ENCODE measurements around the gene RIOK1.

Gene RIOK1

DNA sequence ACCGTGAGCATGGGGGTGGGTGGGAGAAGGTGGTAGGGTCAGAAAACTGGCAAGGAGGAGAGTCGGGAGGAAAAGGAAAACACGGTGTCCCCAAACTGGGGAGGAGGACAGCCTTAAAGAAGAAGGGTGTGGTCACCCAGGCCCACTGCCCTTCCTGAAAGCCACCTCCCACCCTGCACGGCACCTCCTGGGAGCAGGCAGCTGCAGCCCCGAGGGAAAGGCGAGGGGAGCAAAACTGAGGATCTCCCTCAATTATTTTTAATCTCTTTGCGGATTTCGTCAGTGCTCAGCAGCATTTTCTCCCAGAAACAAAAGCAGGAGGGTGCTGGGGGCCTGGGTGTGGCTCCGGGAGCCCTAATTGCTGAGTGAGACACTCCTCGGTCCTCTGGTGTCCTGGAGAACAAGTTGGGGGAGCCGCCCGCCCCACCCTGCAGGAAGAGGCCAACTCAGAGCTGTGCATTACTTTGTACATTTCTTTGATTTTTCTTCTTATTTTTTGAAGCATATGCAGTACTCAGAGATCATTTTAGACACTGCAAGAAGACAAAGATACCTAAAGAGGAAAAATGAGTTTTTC is 56.4 kb downstream of the RIOK1 start:
- H3K4me1 ChIP-seq (ENCODE audit: low read length) = no peaks in the 10 kb centered on the region
- H3K4me2 ChIP-seq (ENCODE audit: low read depth, low read length) = no peak overlapping the region
- H3K9me3 ChIP-seq (replicated peaks; ENCODE audit: insufficient read depth, low read length) = no peaks in the 10 kb centered on the region
- H4K20me1 ChIP-seq (ENCODE audit: insufficient read depth, low read length) = no peaks in the 10 kb centered on the region
- H3K9ac ChIP-seq (ENCODE audit: low read length) = no peak overlapping the region
- no peak overlapping the region for H3K27ac ChIP-seq (ENCODE audit: low read length)
- H3F3A ChIP-seq (ENCODE audit: insufficient read depth, low read length) = no peaks in the 10 kb centered on the region
- no peaks in the 10 kb centered on the region for H3K9me2 ChIP-seq (replicated peaks; ENCODE audit: insufficient read depth, low read length)
- no peaks in the 10 kb centered on the region for H3K27me3 ChIP-seq (replicated peaks; ENCODE audit: insufficient read depth, low read length)
- H3K4me3 ChIP-seq (ENCODE audit: low read length) = no peak overlapping the region
- no peaks in the 10 kb centered on the region for H3K36me3 ChIP-seq (replicated peaks; ENCODE audit: insufficient read depth, low read length)
- no peaks in the 10 kb centered on the region for H3K79me2 ChIP-seq (ENCODE audit: low read length)
- TF ChIP-seq, protein P1, sequence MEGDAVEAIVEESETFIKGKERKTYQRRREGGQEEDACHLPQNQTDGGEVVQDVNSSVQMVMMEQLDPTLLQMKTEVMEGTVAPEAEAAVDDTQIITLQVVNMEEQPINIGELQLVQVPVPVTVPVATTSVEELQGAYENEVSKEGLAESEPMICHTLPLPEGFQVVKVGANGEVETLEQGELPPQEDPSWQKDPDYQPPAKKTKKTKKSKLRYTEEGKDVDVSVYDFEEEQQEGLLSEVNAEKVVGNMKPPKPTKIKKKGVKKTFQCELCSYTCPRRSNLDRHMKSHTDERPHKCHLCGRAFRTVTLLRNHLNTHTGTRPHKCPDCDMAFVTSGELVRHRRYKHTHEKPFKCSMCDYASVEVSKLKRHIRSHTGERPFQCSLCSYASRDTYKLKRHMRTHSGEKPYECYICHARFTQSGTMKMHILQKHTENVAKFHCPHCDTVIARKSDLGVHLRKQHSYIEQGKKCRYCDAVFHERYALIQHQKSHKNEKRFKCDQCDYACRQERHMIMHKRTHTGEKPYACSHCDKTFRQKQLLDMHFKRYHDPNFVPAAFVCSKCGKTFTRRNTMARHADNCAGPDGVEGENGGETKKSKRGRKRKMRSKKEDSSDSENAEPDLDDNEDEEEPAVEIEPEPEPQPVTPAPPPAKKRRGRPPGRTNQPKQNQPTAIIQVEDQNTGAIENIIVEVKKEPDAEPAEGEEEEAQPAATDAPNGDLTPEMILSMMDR (IDR thresholded peaks at IDR 0.05; ENCODE audit: low read length) = no peak
- TF ChIP-seq EZH2 (optimal IDR thresholded peaks at IDR 0.05; ENCODE audit: low read depth, low read length) = no peak
- no peak for TF ChIP-seq EZH2phosphoT487 (IDR thresholded peaks at IDR 0.05; ENCODE audit: low read length)
- no peak for DNase-seq
- H2AFZ ChIP-seq (ENCODE audit: low read length) = no peak overlapping the region

DNA sequence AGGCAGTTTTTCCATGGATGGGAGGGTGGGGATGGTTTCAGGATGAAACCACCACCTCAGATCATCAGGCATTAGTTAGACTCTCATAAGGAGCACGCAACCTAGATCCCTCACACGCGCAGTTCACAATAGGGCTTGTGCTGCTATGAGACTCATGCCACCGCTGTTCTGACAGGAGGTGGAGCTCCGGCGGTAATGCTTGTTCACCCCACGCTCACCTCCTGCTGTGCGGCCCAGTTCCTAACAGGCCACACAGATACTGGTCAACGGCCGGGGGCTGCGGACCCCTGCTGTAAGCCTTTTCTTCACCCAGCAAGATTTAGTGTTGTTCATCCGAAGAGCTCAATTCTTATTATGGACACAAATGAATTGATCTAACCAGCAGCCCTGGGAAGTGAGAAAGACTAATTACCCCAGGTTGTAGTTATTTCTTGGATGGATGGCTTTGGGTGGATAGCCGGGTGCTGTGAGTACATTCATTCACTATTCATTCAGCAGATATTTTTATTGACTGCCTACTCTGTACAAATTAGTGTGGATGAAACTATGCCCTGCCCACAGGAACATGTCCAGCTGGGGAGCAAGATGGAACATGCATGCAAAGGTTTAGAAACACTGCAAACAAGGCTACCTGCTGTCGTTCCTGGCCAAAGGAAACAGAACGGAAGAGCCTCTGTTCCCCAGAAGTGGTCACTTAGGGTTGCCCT is 57.2 kb downstream of the RIOK1 start:
- TF ChIP-seq EZH2 (optimal IDR thresholded peaks at IDR 0.05; ENCODE audit: low read depth, low read length) = no peak
- TF ChIP-seq EZH2phosphoT487 (IDR thresholded peaks at IDR 0.05; ENCODE audit: low read length) = no peak
- TF ChIP-seq, protein P1 (IDR thresholded peaks at IDR 0.05; ENCODE audit: low read length) = no peak
- no peak overlapping the region for H3K4me3 ChIP-seq (ENCODE audit: low read length)
- H3K4me1 ChIP-seq (ENCODE audit: low read length) = no peaks in the 10 kb centered on the region
- H3K9ac ChIP-seq (ENCODE audit: low read length) = no peak overlapping the region
- no peaks in the 10 kb centered on the region for H3K79me2 ChIP-seq (ENCODE audit: low read length)
- no peaks in the 10 kb centered on the region for H4K20me1 ChIP-seq (ENCODE audit: insufficient read depth, low read length)
- H3K4me2 ChIP-seq (ENCODE audit: low read depth, low read length) = no peak overlapping the region
- H3F3A ChIP-seq (ENCODE audit: insufficient read depth, low read length) = no peaks in the 10 kb centered on the region
- no peak overlapping the region for H2AFZ ChIP-seq (ENCODE audit: low read length)
- H3K9me3 ChIP-seq (replicated peaks; ENCODE audit: insufficient read depth, low read length) = no peaks in the 10 kb centered on the region
- H3K27ac ChIP-seq (ENCODE audit: low read length) = no peak overlapping the region
- DNase-seq = no peak
- no peaks in the 10 kb centered on the region for H3K9me2 ChIP-seq (replicated peaks; ENCODE audit: insufficient read depth, low read length)
- H3K27me3 ChIP-seq (replicated peaks; ENCODE audit: insufficient read depth, low read length) = no peaks in the 10 kb centered on the region
- H3K36me3 ChIP-seq (replicated peaks; ENCODE audit: insufficient read depth, low read length) = no peaks in the 10 kb centered on the region

DNA sequence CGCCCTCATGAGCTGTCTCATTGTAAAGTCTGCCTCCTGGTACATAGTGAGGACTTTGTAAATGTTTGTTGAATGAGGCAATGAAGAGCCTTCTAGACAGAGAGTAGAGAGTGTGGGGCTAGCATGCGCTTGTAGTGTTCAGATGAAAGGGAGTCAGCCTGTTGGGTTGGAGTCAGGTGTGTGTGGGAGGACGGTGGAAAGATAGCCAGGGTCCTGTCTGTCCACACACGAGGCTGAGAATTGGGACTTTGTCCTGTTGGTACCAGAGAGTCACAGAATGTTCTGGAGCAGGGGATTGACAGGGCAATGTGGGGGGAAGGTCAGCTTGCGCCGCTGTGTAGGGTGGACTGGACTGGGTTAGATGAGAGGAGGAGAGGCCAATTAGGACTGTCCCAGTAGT is 58.6 kb downstream of the RIOK1 start:
- H3K4me1 ChIP-seq (ENCODE audit: low read length) = no peaks in the 10 kb centered on the region
- H2AFZ ChIP-seq (ENCODE audit: low read length) = no peak overlapping the region

More for the DNA sequence above, 58.6 kb downstream of the RIOK1 start:
- no peak for TF ChIP-seq EZH2phosphoT487 (IDR thresholded peaks at IDR 0.05; ENCODE audit: low read length)
- TF ChIP-seq, protein P1 (IDR thresholded peaks at IDR 0.05; ENCODE audit: low read length) = no peak
- TF ChIP-seq EZH2 (optimal IDR thresholded peaks at IDR 0.05; ENCODE audit: low read depth, low read length) = no peak
- H3K27me3 ChIP-seq (replicated peaks; ENCODE audit: insufficient read depth, low read length) = no peaks in the 10 kb centered on the region
- no peaks in the 10 kb centered on the region for H4K20me1 ChIP-seq (ENCODE audit: insufficient read depth, low read length)
- no peak overlapping the region for H3K4me2 ChIP-seq (ENCODE audit: low read depth, low read length)
- no peaks in the 10 kb centered on the region for H3K9me3 ChIP-seq (replicated peaks; ENCODE audit: insufficient read depth, low read length)
- H3K4me3 ChIP-seq (ENCODE audit: low read length) = no peak overlapping the region
- no peaks in the 10 kb centered on the region for H3K9me2 ChIP-seq (replicated peaks; ENCODE audit: insufficient read depth, low read length)
- H3K9ac ChIP-seq (ENCODE audit: low read length) = no peak overlapping the region
- H3K36me3 ChIP-seq (replicated peaks; ENCODE audit: insufficient read depth, low read length) = no peaks in the 10 kb centered on the region
- H3F3A ChIP-seq (ENCODE audit: insufficient read depth, low read length) = no peaks in the 10 kb centered on the region
- H3K27ac ChIP-seq (ENCODE audit: low read length) = no peak overlapping the region
- DNase-seq = no peak
- no peaks in the 10 kb centered on the region for H3K79me2 ChIP-seq (ENCODE audit: low read length)

All from MM.1S (cell line).